Lower leg skin (tissue), 4 donors: ENCODE data around the gene RIMKLB. TPM values are rescaled to one million over a fixed set of nuclear protein-coding genes. Genes with fewer than 3 reads are reported as not detected.

Experiments used
- DNase-seq, 2 donors: peaks; one replicate each; pipeline ENCODE4 v3.0.0-alpha.2; 2019; ENCODE audit warnings: low spot score in 2 of 2
- H3K4me3 ChIP-seq: fragments of 200-600 bp; sonication (generic); 2 replicates; pipeline ENCODE4 v1.5.1; 2017; ENCODE audit warnings: mild to moderate bottlenecking, low read depth; ENCODE audit not compliant: poor library complexity, severe bottlenecking
- CTCF ChIP-seq, 3 donors: fragments of 450-650 bp; IDR thresholded peaks; one replicate each; pipeline ENCODE4 v1.5.1; 2016; ENCODE audit warnings: antibody characterized with exemption in 3 of 3, mild to moderate bottlenecking in 3 of 3, moderate library complexity in 2 of 3
- POLR2A ChIP-seq, 2 donors: fragments of 450-650 bp; IDR thresholded peaks; one replicate each; pipeline ENCODE4 v1.6.1; 2016 to 2017; ENCODE audit warnings: antibody characterized with exemption in 2 of 2, mild to moderate bottlenecking in 1 of 2, moderate library complexity in 1 of 2
- WGBS, 2 donors: methylation state at CpG; one replicate each; pipeline ENCODE4 v1.1.5; 2018; 5-methylcytosine and 5-hydroxymethylcytosine counted together
- intact Hi-C: fragments of 100-400 bp; cut with DNase I; formaldehyde crosslinking; loops from one replicate; pipeline ENCODE4 v1.15.0; 2023; ENCODE audit warnings: low total_unique reads
- total RNA-seq, 4 donors: library from RNA; depleted of rRNA; stranded (reverse); fragments of >200 nt; gene quantifications; one replicate each; pipeline ENCODE4 v1.1.0, GENCODE V29; 2016

RIMKLB gene
- total RNA-seq, 4 donors from 2014 or later: 5.8 to 17.9 (median 11.8) TPM

GRCh38 chr12:8831116-8831515 is 133.3 kb downstream of the RIMKLB start:
- no peak for TF ChIP-seq CTCF (IDR thresholded peaks at IDR 0.05)
- TF ChIP-seq POLR2A (IDR thresholded peaks at IDR 0.05): no peak
- intact Hi-C loops: no loop called here
- no peak overlapping the region for H3K4me3 ChIP-seq
- 78% methylated on average over 9 of the region's 9 CpGs for WGBS, 2 donors
- no peak for DNase-seq

DNA sequence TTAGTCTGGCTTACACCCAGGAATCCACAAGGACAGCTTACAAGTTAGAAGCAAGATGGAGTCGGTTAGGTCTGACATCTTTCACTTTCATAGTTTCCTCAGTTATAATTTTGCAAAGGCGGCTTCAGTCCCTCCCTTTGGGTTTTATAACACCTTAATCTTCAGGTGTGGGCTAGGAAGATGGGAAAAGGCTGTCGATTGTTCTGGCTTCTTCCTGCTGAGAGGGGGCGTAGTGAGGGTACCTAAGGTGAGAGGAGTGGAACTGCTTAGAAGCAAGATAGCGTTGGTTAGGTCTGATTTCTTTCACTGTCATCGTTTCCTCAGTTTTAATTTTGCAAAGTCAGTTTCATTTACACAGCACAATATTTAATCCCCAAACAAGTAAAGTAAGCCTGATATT is 134.7 kb downstream of the RIMKLB start:
- 80 to 89% methylated on average over 6 of the region's 6 CpGs for WGBS, 2 donors
- intact Hi-C loops: no loop called here
- TF ChIP-seq POLR2A (IDR thresholded peaks at IDR 0.05): no peak
- TF ChIP-seq CTCF (IDR thresholded peaks at IDR 0.05): no peak
- H3K4me3 ChIP-seq: no peak overlapping the region
- DNase-seq: no peak

Other genes with a start within 250 kb of the RIMKLB start
- not detected for gene CLEC6A, start 242.0 kb upstream of the RIMKLB start, total RNA-seq
- under 1 TPM in 1 of 4 donors, not detected in 3; 0.26 TPM for gene CLEC4D, start 184.5 kb upstream of the RIMKLB start, total RNA-seq
- gene CLEC4E, start 157.1 kb upstream of the RIMKLB start, total RNA-seq: 1 to 10 TPM in 1 of 4 donors, under 1 TPM in 3; 0.42 to 1.6 (median 0.81) TPM
- not detected for gene AICDA, start 85.1 kb upstream of the RIMKLB start, total RNA-seq
- gene MFAP5, start 35.2 kb upstream of the RIMKLB start, total RNA-seq: 100 to 1,000 TPM in 1 of 4 donors, 10 to 100 TPM in 3; 23.2 to 117 (median 33.2) TPM
- 100 to 1,000 TPM; 124 to 341 (median 216) TPM for gene A2ML1, start 124.6 kb downstream of the RIMKLB start, total RNA-seq
- 10 to 100 TPM in 2 of 4 donors, 1 to 10 TPM in 2; 4.6 to 14.9 (median 11.0) TPM for gene PHC1, start 216.5 kb downstream of the RIMKLB start, total RNA-seq